GM19328 (cell line): ENCODE data around the gene CFAP20DC.
"Not testable (repeated sequence)": the region's sequence is repeated elsewhere in the genome, so short reads cannot be mapped to it uniquely, and the experiment has no call there.

Experiments
- ATAC-seq: cut with Tn5 transposase; IDR thresholded peaks from one replicate; pipeline ENCODE4 v1.9.1; 2021; ENCODE audit warnings: mild to moderate bottlenecking, moderate library complexity; ENCODE audit not compliant: unreplicated experiment

Gene CFAP20DC

DNA sequence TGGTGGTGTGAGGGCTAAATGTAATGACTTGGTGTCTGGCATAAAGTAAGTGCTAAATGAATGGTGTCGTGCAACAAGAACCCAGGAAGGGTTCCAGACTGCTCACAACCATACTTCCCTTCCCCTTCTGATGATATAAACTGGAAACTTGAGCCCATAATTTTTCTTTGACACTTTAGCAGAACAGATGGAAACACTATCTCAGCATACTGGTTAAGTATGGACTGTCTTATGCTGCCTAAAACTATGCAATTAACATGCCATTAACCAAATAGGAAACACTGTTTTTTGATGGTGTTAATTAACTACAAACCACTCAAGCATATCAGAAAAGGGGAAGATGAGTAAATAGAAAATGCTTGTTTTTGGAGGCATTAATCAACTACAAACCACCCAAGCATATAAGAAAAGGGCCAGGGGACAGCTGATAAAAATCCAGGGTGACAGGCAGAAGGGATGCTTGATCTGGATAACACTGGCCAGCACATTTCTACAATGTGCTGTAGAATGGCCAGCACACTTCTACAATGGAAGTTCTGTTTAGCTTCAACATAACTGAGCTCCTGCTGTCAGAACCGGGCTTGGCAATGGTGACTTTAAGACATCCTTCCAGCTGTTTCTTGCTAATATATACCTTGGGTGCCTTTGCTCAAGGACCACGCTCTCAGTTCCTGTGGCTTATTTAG, 297.8 kb downstream of the CFAP20DC start:
- no peak for ATAC-seq

DNA sequence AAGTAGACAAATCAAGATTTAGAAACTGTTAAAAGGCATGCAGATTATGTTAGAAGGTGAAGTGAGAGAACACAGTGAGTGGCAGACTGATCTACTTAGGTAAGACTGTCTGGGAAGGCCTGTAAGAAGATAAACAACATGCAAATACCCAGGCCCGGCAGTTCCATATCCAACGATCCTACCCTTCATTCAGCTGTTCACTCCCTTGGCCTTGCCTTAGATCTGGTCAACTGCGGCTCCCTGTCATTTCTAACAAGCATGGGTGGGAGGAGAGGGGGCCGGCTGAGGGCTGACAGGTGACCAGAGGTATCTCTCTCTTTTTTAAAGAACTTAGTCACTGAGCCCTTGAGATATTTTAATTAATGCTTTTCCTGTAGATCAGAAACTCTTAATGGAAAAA, 298.6 kb downstream of the CFAP20DC start:
- no peak for ATAC-seq

- ATAC-seq, result no peak
Measured at GRCh38 chr3:58749948-58750347, 299.9 kb downstream of the CFAP20DC start.

- ATAC-seq, result no peak
Measured at GRCh38 chr3:58748024-58748423, 301.8 kb downstream of the CFAP20DC start.

GRCh38 chr3:58746758-58747157, 303.1 kb downstream of the CFAP20DC start:
- ATAC-seq, result no peak

DNA sequence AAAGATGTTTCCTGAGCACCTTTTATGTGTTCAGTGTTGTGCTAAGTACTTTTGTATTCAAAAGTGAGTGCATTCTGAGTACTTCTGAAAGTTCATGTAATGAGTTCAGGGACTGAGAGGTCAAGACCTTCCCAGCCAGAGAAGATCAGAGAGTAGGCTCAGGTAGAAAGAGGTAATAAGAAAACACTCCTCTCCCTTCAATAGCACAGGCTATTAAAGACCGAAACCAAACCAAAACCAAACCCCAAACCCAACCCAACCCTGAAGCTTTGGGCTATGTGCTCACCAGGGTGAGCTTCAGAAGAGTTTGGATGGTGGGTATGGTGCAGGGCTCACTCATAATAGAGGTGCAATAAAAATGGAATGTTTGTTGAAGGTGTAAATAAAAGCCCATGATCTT, 306.5 kb downstream of the CFAP20DC start:
- ATAC-seq, result no peak

DNA sequence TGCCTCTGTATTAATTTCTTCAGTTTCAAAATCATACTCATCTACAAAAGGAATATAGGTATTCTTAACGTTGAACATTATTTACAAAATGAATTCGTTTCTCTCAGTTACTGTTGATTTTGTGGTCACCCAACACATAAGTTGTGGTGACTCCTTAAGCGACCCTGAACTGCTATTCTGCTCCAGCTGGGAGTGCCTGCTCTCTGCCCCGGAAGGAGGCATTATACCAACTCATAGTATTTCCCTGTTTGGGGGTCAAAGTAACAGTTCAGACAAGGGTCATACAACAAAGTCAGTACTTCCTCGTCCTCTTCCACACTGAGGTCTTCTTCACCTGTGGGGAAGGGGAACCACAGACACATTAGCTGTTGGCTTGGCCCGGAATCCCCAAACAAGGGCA, 307.6 kb downstream of the CFAP20DC start:
- no peak for ATAC-seq

DNA sequence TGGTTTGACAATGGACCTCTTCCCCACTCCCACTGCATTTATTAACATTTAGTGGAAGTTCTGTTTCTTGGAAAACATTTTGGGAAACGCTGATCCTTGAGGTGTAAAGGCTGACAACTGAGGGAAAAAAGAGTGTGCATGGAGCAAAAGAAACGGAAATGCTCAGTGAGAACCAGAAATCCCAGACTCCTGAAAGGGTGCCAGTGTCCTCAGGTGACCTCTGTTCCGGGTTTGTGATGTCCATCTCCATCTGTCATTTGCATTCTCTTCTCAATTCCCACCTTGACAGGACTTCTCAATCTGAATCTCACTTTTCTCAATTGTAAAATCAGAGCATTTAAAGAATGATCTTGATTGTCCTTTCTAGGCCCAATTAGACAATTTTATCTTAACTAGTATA, 312.2 kb downstream of the CFAP20DC start:
- ATAC-seq, result no peak

GRCh38 chr3:58731673-58732072, 318.2 kb downstream of the CFAP20DC start:
- no peak for ATAC-seq

DNA sequence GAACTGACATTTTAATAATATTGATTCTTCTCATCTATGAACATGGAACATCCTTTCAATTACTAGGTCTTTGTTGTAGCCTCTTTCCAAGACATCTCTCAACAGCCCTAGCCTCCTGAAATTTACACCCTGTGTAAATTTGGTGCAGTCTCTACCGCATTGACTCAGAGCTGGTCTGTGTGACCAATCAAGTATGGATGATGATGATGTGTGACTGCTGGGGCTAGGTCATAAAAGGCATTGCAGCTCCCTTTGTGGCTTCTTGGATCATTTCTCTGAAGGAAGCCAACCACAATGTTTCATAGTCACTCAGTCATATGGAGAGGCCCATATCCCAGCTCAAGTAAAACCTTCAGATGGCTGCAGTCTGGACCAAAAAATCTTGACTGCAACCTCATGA, 321.1 kb downstream of the CFAP20DC start:
- ATAC-seq, result no peak

GRCh38 chr3:58725326-58725853, 324.4 kb downstream of the CFAP20DC start:
- ATAC-seq, result no peak

- no peak for ATAC-seq
Measured at GRCh38 chr3:58724336-58724735, 325.5 kb downstream of the CFAP20DC start.

GRCh38 chr3:58723173-58723572, 326.7 kb downstream of the CFAP20DC start:
- no peak for ATAC-seq

GRCh38 chr3:58722561-58722960, 327.3 kb downstream of the CFAP20DC start:
- ATAC-seq, result no peak

DNA sequence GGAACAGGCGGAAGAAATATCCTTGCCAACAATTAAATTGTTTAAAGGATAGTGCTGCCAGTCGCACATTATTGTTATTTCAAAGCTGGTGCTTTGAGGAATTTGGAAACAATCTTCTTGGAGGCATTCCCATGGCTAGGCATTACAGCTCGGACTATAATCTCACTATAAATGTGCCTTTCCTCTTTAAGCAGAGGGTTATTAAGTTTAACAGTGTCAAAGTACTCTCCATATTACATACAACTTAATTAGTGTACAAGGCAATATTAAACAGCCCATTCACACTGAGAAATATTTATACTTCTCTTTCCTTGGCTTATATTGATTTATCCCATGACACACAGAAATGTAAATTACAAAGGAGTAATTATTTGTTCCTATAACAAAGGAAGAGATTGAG, 329.3 kb downstream of the CFAP20DC start:
- no peak for ATAC-seq

DNA sequence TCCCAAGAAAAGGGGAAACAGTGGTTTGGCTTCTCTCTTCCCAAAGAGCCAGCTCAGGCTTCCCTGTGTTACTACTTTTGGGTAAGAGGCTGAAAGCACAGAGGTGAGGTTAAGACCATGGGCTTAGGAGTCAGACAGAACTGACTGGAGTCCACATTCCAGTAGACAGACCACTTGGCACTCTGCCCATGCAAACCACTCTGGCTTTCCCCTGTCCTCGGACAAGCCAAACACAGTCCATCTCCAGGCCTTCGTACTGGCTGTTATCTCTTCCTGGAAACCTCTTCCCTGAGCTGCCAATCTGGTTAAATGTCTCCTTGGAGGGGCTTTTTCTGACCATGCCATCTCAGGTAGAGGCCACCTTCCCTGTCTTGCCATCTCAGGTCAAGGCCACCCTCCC, 330.1 kb downstream of the CFAP20DC start:
- ATAC-seq, result no peak

GRCh38 chr3:58713715-58714401, 336.0 kb downstream of the CFAP20DC start:
- no peak for ATAC-seq

GRCh38 chr3:58711871-58712270, 338.0 kb downstream of the CFAP20DC start:
- ATAC-seq, result no peak

DNA sequence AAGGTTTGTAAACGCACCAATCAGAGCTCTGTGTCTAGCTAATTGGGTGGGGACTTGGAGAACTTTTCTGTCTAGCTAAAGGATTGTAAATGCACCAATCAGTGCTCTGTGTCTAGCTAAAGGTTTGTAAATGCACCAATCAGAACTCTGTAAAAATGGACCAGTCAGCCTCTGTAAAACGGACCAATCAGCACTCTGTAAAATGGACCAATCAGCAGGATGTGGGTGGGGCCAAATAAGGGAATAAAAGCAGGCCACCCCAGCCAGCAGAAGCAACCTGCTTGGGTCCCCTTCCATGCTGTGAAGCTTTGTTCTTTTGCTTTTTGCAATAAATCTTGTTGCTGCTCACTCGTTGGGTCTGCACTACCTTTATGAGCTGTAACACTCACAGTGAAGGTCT, 340.8 kb downstream of the CFAP20DC start:
- not testable (repeated sequence) for ATAC-seq

DNA sequence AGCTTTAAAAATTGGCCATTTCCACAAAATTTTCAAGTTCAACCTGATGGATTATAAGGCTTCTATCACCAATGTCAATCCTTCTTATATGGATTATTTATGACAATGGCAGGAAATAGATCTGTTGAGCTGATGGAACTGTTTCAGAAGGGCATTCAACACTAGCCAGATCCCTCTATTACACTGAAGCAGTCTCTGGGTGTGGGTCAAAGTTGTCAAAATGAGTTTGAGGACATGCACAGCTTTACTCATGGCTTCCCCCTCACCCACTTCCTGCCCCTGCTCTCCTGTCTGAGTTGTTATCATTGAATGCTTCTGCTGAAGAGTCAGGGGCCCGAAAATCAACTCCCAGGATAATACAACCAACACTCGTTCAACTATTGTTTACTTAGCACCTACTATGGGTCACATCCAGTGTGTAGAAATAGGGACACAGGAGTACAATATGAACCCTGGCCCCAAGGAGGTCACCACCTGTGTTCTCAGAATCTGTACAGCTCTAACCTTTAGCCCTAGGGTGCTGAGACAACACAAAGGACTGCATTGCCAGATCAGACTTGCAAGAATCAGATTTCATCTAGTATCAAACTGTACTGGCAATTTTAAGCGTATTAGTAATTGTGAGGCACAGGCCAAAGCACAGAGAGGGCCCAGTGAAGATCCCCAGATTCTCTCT, 341.6 kb downstream of the CFAP20DC start:
- ATAC-seq, result no peak

DNA sequence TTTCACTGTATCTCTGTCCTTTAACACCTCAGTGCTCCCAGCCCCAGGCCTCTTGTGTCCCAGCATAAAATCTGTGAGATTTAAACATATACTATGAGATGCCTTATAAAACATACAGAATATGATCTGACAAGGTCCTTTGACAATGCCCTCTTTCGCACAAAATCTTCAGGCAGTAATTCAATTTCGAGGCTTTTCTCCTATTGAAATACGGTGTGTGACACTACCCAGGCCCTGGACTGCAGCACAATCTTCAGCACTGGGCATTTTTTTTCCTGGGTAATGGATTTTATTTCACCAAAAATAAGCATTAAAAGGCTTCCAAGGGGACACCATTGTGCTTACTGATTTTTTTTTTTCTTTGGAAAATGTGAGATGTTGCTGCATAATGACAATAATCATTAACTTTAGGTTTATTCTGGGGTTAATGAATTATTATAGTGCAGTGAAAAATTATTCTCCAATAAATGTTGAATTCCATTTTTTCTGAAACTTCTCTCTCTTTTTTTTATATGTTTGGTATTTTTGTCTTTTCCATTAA, 342.4 kb downstream of the CFAP20DC start:
- ATAC-seq, result no peak
